GM10248 (cell line): ENCODE data around the gene QSOX1.

Experiments
- CTCF ChIA-PET: fragments of 300-600 bp; sonication (Branson Sonifier 250); formaldehyde crosslinking; extraction: SDS; loops from one replicate; lab custom pipeline; 2021; ENCODE audit warnings: antibody characterized with exemption; lab: Yijun Ruan, JAX
- POLR2A ChIA-PET: fragments of 350-650 bp; sonication (Branson Sonifier 250); formaldehyde crosslinking; extraction: SDS; loops from one replicate; lab custom pipeline; 2020; ENCODE audit warnings: antibody characterized with exemption; lab: Yijun Ruan, JAX
- DNase-seq: peaks from one replicate; pipeline ENCODE4 v3.0.0; 2012; ENCODE audit errors: extremely low spot score
- TF ChIP-seq, protein P1 (sequence below): IDR thresholded peaks from 2 replicates; pipeline ENCODE4 v1.5.1; 2012; ENCODE audit warnings: mild to moderate bottlenecking, low read depth; ENCODE audit errors: extremely low read depth, missing control alignments, control extremely low read depth

QSOX1 gene

DNA sequence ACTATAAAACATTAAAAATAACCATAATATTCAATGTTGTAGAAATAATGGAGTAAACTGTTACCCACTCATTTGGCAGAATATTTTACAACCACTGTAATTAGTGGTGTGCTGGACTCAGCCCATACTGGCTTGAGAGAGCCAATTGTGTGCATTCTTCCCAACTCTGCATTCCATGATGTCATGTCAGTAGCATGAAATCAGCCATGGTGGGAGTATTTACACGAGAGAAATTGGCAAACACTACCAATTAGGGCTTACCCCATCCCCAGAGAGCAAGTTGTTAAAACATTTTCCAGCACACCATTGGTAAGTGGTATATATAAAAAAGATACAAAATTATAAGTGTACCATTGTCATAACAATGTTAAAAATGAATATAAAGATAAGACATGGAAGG, 19.1 kb upstream of the QSOX1 start:
- ChIA-PET CTCF (interaction anchor here (1.0 to 1.1 kb wide), 2 partner anchors 45 to 88 kb away, joined by 3 to 4 read pairs; no protein-coding TSS in a partner anchor), POLR2A (no interaction called here)
- TF ChIP-seq, protein P1, sequence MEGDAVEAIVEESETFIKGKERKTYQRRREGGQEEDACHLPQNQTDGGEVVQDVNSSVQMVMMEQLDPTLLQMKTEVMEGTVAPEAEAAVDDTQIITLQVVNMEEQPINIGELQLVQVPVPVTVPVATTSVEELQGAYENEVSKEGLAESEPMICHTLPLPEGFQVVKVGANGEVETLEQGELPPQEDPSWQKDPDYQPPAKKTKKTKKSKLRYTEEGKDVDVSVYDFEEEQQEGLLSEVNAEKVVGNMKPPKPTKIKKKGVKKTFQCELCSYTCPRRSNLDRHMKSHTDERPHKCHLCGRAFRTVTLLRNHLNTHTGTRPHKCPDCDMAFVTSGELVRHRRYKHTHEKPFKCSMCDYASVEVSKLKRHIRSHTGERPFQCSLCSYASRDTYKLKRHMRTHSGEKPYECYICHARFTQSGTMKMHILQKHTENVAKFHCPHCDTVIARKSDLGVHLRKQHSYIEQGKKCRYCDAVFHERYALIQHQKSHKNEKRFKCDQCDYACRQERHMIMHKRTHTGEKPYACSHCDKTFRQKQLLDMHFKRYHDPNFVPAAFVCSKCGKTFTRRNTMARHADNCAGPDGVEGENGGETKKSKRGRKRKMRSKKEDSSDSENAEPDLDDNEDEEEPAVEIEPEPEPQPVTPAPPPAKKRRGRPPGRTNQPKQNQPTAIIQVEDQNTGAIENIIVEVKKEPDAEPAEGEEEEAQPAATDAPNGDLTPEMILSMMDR: no peak
- no peak for DNase-seq

DNA sequence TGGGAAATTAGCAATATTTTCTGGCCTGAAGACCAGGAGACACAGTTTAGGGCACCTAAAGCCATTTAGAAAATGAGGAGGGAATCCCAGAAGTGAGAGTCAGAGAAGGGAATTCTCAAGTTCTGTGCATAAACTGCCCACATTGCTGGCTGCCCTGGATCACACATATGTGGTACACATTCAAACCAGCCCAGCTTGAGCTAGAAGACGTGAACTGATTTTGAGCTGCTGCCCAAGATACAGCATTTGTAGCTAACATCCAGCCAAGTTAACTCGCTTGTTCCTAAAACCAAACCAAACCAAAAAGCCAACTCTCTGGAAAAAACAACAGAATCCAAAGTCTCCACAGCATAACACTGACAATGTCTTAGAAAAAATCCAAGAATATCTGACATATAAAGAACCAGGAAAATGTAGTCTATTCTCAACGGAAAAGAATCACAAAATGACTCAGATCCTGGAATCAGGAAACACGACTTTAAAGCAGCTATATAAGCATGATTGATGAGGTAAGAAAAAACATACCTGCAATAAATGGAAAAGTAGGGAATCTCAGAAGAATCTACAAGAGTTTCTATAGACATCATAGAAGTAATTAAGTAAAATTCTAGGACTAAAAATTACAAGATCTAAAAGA, 18.2 kb upstream of the QSOX1 start:
- CTCF ChIA-PET: interaction anchor here (1.0 to 1.3 kb wide), 4 partner anchors 12 to 89 kb away, joined by 3 to 5 read pairs (median 4); no protein-coding TSS in a partner anchor
- POLR2A ChIA-PET: no interaction called here
- TF ChIP-seq, protein P1: no peak
- DNase-seq: no peak

- DNase-seq: no peak
- ChIA-PET POLR2A (no interaction called here), CTCF (interaction anchor here (1.0 to 1.3 kb wide), 2 partner anchors 12 to 31 kb away, joined by 3 to 5 read pairs; no protein-coding TSS in a partner anchor)
- TF ChIP-seq, protein P1: no peak
Observed at GRCh38 chr1:180136968-180137356, 17.7 kb upstream of the QSOX1 start.

DNA sequence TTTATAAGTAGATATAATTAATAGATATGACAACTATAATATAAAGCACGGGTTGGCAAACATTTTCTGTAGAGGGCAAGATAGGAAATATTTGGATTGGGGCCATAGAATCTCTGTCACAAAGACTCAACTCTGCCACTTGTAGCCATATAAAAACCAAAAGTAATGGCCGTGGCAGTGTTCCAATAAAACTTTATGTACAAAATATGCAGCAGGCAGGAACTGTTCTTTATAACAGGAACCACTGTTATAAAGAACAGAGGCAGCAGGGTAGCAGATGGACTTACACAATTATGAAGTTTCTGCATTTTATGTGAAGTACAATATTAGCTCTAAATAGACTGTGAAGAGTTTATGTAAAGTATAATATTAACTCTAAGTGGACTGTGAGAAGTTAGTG, 16.9 kb upstream of the QSOX1 start:
- no peak for DNase-seq
- TF ChIP-seq, protein P1: no peak
- ChIA-PET CTCF (interaction anchor here (1.3 kb wide), 1 partner anchor 13 kb away, joined by 5 read pairs; no protein-coding TSS in a partner anchor), POLR2A (no interaction called here)

GRCh38 chr1:180141381-180141934, 13.2 kb upstream of the QSOX1 start:
- DNase-seq: no peak
- ChIA-PET CTCF (no interaction called here), POLR2A (no interaction called here)
- TF ChIP-seq, protein P1: no peak

DNA sequence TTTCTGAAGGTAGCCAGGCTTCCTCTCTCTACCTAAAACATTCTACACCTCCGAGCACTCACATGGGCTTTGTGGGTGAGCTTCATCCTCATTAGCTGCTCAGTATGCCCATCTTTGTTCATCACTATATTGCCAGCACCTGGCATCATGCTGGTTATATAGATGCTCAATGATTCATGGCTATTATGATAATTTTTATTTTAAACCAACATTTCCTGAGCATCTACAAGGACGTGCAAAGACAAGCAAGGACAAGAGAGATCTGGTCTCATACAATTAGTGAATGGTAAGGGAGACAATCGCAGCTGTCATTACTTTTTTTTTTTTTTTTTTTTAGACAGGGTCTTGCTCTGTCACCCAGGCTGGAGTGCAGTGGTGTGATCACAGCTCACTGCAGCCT, 11.3 kb upstream of the QSOX1 start:
- TF ChIP-seq, protein P1: no peak
- DNase-seq: no peak
- ChIA-PET CTCF (interaction anchor here (1.1 to 1.5 kb wide), 2 partner anchors 16 to 328 kb away, joined by 3 to 4 read pairs; no protein-coding TSS in a partner anchor), POLR2A (no interaction called here)
